HEK293T (cell line): ENCODE results near the gene DDAH1.

Source experiments
- CTCF ChIA-PET: fragments of 350-600 bp; formaldehyde crosslinking; extraction: SDS; loops from one replicate; lab custom pipeline; 2021; ENCODE audit warnings: antibody characterized with exemption, inconsistent platforms; lab: Yijun Ruan, JAX
- POLR2A ChIA-PET: fragments of 350-600 bp; formaldehyde crosslinking; extraction: SDS; loops from one replicate; lab custom pipeline; 2020; ENCODE audit warnings: antibody characterized with exemption, inconsistent platforms; lab: Yijun Ruan, JAX
- DNase-seq: peaks from one replicate; pipeline ENCODE4 v3.0.0; 2012; ENCODE audit warnings: mixed read lengths; ENCODE audit errors: extremely low spot score
- ARNT ChIP-seq: fragments of 450-650 bp; IDR thresholded peaks from 2 replicates; pipeline ENCODE4 v1.6.1; 2017; ENCODE audit warnings: mild to moderate bottlenecking
- BHLHE40 ChIP-seq: fragments of 450-650 bp; IDR thresholded peaks from 2 replicates; pipeline ENCODE4 v1.6.1; 2016; ENCODE audit warnings: mild to moderate bottlenecking, moderate library complexity, borderline replicate concordance
- CTBP1 ChIP-seq: fragments of 450-650 bp; IDR thresholded peaks from 2 replicates; pipeline ENCODE4 v1.6.1; 2016; ENCODE audit warnings: borderline replicate concordance
- ELF4 ChIP-seq: fragments of 450-650 bp; IDR thresholded peaks from 2 replicates; pipeline ENCODE4 v1.6.1; 2017; ENCODE audit warnings: antibody characterized with exemption
- FOXA1 ChIP-seq: fragments of 450-650 bp; IDR thresholded peaks from 2 replicates; pipeline ENCODE4 v1.6.1; 2016; ENCODE audit warnings: mild to moderate bottlenecking
- FOXK2 ChIP-seq: fragments of 450-650 bp; IDR thresholded peaks from 2 replicates; pipeline ENCODE4 v1.6.1; 2016; ENCODE audit warnings: mild to moderate bottlenecking
- FOXM1 ChIP-seq: fragments of 450-650 bp; IDR thresholded peaks from 2 replicates; pipeline ENCODE4 v1.6.1; 2017; ENCODE audit warnings: mild to moderate bottlenecking, borderline replicate concordance
- HDGF ChIP-seq: fragments of 450-650 bp; IDR thresholded peaks from 2 replicates; pipeline ENCODE4 v1.6.1; 2017; ENCODE audit warnings: antibody characterized with exemption, borderline replicate concordance
- L3MBTL2 ChIP-seq: fragments of 450-650 bp; conservative IDR thresholded peaks from 2 replicates; pipeline ENCODE4 v1.6.1; 2016; ENCODE audit warnings: mild to moderate bottlenecking
- LEF1 ChIP-seq: fragments of 450-650 bp; IDR thresholded peaks from 2 replicates; pipeline ENCODE4 v1.6.1; 2017; ENCODE audit warnings: mild to moderate bottlenecking, borderline replicate concordance
- NFRKB ChIP-seq: fragments of 450-650 bp; IDR thresholded peaks from 2 replicates; pipeline ENCODE4 v1.6.1; 2016; ENCODE audit warnings: mild to moderate bottlenecking, moderate library complexity
- PKNOX1 ChIP-seq: fragments of 450-650 bp; IDR thresholded peaks from 2 replicates; pipeline ENCODE4 v1.6.1; 2016
- SP1 ChIP-seq: fragments of 450-650 bp; IDR thresholded peaks from 2 replicates; pipeline ENCODE4 v1.6.1; 2017
- SUZ12 ChIP-seq: fragments of 450-650 bp; IDR thresholded peaks from 2 replicates; pipeline ENCODE4 v1.6.1; 2016; ENCODE audit warnings: mild to moderate bottlenecking
- TARDBP ChIP-seq: fragments of 450-650 bp; IDR thresholded peaks from 2 replicates; pipeline ENCODE4 v1.6.1; 2016
- ZNF384 ChIP-seq: fragments of 450-650 bp; IDR thresholded peaks from 2 replicates; pipeline ENCODE4 v1.6.1; 2016

The DDAH1 gene

GRCh38 chr1:85343213-85343611 is 121.7 kb downstream of the DDAH1 start:
- CTCF ChIA-PET = interaction anchor here (2.0 kb wide), 1 partner anchor 349 kb away, joined by 7 read pairs; no protein-coding TSS in a partner anchor
- POLR2A ChIA-PET = interaction anchor here (2.0 kb wide), 1 partner anchor 238 kb away, joined by 5 read pairs; the partner anchor contains the start of gene CCN1
- TF ChIP-seq CTBP1 = no peak
- TF ChIP-seq LEF1 = no peak
- no peak for TF ChIP-seq ELF4
- TF ChIP-seq FOXM1 = no peak
- no peak for TF ChIP-seq HDGF
- no peak for TF ChIP-seq ZNF384
- TF ChIP-seq SP1 = no peak
- no peak for TF ChIP-seq L3MBTL2
- TF ChIP-seq FOXA1 = no peak
- TF ChIP-seq NFRKB = no peak
- no peak for TF ChIP-seq ARNT
- TF ChIP-seq TARDBP = no peak
- no peak for TF ChIP-seq BHLHE40
- no peak for TF ChIP-seq FOXK2
- TF ChIP-seq SUZ12 = no peak
- no peak for DNase-seq

- DNase-seq = no peak
- TF ChIP-seq ELF4 (no peak), SP1 (no peak), HDGF (no peak), NFRKB (no peak), ARNT (no peak)
- POLR2A ChIA-PET = no interaction called here
Observed at GRCh38 chr1:85342207-85342606, 122.8 kb downstream of the DDAH1 start.

GRCh38 chr1:85340427-85340826 is 124.5 kb downstream of the DDAH1 start:
- TF ChIP-seq PKNOX1 = no peak
- TF ChIP-seq CTBP1 = no peak
- no peak for TF ChIP-seq ARNT
- TF ChIP-seq FOXA1 = no peak
- TF ChIP-seq ELF4 = no peak
- TF ChIP-seq TARDBP = no peak
- TF ChIP-seq BHLHE40 = no peak
- no peak for TF ChIP-seq HDGF
- no peak for TF ChIP-seq L3MBTL2
- no peak for TF ChIP-seq FOXK2
- TF ChIP-seq SP1 = no peak
- no peak for TF ChIP-seq LEF1
- TF ChIP-seq SUZ12 = no peak
- no peak for TF ChIP-seq NFRKB
- TF ChIP-seq ZNF384 = no peak
- no peak for TF ChIP-seq FOXM1
- ChIA-PET POLR2A (interaction anchor here (1.2 kb wide), 1 partner anchor 241 kb away, joined by 3 read pairs; no protein-coding TSS in a partner anchor), CTCF (interaction anchor here (0.6 to 0.8 kb wide), 2 partner anchors 241 to 362 kb away, joined by 3 read pairs; partner anchors contain the start of gene CCN1)
- DNase-seq = no peak

More at GRCh38 chr1:85342207-85342606, 122.8 kb downstream of the DDAH1 start:
- CTCF ChIA-PET = interaction anchor here (0.9 kb wide), 1 partner anchor 118 kb away, joined by 3 read pairs; no protein-coding TSS in a partner anchor

GRCh38 chr1:85339656-85340399 is 125.1 kb downstream of the DDAH1 start:
- DNase-seq = no peak
- CTCF ChIA-PET = interaction anchor here (0.8 kb wide), 1 partner anchor 241 kb away, joined by 3 read pairs; the partner anchor contains the start of gene CCN1
- POLR2A ChIA-PET = interaction anchor here (1.2 to 1.7 kb wide), 2 partner anchors 241 kb away, joined by 3 to 5 read pairs; partner anchors contain the start of gene CCN1
- TF ChIP-seq FOXK2 = no peak
- TF ChIP-seq TARDBP = no peak
- TF ChIP-seq SP1 = no peak
- no peak for TF ChIP-seq HDGF

GRCh38 chr1:85339089-85339488 is 125.9 kb downstream of the DDAH1 start:
- CTCF ChIA-PET = interaction anchor here (0.8 to 1.3 kb wide), 2 partner anchors 26 to 112 kb away, joined by 3 to 4 read pairs; no protein-coding TSS in a partner anchor
- DNase-seq = no peak
- no peak for TF ChIP-seq PKNOX1
- TF ChIP-seq ELF4 = no peak
- TF ChIP-seq LEF1 = no peak
- no peak for TF ChIP-seq ZNF384
- no peak for TF ChIP-seq SUZ12
- POLR2A ChIA-PET = interaction anchor here (1.7 kb wide), 1 partner anchor 242 kb away, joined by 5 read pairs; the partner anchor contains the start of gene CCN1

- TF ChIP-seq ELF4 (no peak), TARDBP (no peak)
- ChIA-PET POLR2A (no interaction called here), CTCF (no interaction called here)
- DNase-seq = no peak
Observed at GRCh38 chr1:85334962-85335361, 130.0 kb downstream of the DDAH1 start.

GRCh38 chr1:85333186-85333585 is 131.8 kb downstream of the DDAH1 start:
- CTCF ChIA-PET = no interaction called here
- DNase-seq = no peak
- POLR2A ChIA-PET = no interaction called here
- TF ChIP-seq NFRKB = no peak
- TF ChIP-seq ZNF384 = no peak
- TF ChIP-seq CTBP1 = no peak
- TF ChIP-seq ARNT = no peak
- TF ChIP-seq HDGF = no peak
- TF ChIP-seq SUZ12 = no peak
- TF ChIP-seq FOXM1 = no peak
- TF ChIP-seq FOXA1 = no peak
- no peak for TF ChIP-seq FOXK2
- TF ChIP-seq L3MBTL2 = no peak
